DMS53 treated with DMSO at 0.1 percent for 48 hours (cell line): ENCODE results near the gene ATG16L2.

Experiments used
- DNase-seq: peaks from one replicate; lab custom pipeline; 2025; ENCODE audit not compliant: unreplicated experiment; lab: John Stamatoyannopoulos, UW

Gene ATG16L2, protein sequence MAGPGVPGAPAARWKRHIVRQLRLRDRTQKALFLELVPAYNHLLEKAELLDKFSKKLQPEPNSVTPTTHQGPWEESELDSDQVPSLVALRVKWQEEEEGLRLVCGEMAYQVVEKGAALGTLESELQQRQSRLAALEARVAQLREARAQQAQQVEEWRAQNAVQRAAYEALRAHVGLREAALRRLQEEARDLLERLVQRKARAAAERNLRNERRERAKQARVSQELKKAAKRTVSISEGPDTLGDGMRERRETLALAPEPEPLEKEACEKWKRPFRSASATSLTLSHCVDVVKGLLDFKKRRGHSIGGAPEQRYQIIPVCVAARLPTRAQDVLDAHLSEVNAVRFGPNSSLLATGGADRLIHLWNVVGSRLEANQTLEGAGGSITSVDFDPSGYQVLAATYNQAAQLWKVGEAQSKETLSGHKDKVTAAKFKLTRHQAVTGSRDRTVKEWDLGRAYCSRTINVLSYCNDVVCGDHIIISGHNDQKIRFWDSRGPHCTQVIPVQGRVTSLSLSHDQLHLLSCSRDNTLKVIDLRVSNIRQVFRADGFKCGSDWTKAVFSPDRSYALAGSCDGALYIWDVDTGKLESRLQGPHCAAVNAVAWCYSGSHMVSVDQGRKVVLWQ

DNA sequence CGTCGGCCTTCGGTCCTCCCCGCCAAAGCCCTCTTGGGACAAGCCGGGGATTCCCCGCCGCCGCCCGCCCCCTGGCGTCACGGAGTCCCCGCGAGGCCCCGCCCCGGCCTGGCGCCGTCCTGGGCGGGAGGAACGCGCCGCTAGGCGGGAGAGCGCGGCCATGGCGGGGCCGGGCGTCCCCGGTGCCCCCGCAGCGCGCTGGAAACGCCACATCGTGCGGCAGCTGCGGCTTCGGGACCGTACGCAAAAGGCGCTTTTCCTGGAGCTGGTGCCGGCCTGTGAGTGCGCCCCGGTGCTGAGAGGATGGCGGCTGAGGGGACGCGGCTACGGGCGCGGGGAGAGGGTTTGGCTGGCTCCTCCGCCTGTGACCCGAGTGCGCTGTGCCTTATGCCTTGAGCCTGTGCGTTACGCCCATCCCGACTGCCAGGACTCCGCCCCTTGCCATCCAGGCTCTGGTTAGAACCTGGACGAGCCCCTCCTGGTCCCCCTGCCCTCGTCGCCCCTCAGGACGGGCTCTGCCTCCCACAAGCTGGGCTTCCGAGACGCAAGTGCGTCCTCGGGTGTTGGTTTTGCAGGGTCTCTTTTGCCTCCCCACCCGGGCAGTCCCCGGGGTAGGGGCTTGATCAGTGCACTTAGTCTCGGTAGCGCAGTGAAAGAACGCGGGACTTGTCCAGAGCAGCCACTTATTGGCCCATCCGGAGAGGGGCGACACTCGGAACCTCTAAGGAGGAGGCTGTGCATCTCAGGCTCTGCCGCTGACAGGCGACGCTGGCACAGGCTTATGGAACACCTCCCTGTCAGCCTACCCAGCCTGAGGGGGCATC is at the start of gene ATG16L2:
Gene ATG16L2 (plus strand): TSS at position 126 of the 824 bp plus-strand sequence. CDS start 35 bp downstream, at position 161.
- DNase-seq: peak; percentile 96

DNA sequence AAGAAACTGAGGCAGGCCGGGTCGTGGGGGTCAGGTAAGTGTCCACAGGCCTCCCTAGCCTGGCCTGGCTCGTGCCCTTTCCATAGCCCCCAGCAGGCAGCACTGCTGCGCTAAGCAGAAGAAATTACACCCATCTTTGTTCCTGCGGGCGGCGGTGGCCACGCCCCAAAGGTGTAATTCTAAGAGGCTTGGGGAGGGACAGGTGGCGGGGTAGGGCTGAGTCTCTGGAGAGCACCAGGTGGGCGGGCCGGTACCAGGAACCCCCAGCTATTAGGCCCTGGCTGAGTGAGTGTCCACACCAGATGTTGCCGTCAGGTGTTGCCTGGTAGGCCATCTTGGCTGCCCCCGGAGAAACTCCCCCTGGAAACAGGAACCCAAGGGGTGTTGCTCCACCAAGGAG is 49.7 kb upstream of the ATG16L2 start:
- peak; percentile 68 for DNase-seq

DNA sequence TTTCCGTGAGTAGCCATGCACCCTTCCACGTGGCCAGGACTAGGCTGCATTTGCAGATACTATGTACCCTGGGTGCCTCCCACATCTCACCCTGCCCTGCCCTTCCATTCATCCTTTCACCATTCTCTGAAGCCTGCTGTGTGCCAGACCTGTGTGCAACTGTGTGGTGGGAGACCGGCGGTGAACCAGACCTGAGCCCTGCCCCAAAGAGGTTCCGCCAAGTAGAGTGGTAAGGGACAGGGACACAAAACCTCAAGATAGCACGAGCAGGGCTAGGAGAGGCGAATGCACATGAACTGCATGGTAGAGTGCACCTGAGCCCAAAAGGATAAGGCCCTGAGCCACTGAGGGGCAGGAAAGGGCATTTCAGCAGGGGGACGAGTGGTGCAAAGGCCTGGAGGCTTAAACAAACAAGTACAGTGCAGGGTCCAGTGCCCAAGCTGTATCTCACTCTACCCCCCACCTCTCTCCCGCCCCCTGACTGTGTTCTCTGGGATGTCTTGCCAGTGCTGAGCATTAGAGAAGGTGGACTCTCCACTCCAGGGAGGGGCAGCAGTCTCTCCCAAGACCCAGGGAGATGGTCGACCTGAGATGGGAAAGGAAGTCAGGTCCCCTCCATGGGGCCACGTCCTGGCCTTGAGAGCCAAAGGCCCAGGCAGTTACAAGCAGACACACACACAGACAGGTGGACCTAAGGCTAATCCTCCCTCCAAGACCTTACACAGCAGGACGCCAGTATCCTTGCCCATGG is 47.9 kb upstream of the ATG16L2 start:
- DNase-seq: no peak

DNA sequence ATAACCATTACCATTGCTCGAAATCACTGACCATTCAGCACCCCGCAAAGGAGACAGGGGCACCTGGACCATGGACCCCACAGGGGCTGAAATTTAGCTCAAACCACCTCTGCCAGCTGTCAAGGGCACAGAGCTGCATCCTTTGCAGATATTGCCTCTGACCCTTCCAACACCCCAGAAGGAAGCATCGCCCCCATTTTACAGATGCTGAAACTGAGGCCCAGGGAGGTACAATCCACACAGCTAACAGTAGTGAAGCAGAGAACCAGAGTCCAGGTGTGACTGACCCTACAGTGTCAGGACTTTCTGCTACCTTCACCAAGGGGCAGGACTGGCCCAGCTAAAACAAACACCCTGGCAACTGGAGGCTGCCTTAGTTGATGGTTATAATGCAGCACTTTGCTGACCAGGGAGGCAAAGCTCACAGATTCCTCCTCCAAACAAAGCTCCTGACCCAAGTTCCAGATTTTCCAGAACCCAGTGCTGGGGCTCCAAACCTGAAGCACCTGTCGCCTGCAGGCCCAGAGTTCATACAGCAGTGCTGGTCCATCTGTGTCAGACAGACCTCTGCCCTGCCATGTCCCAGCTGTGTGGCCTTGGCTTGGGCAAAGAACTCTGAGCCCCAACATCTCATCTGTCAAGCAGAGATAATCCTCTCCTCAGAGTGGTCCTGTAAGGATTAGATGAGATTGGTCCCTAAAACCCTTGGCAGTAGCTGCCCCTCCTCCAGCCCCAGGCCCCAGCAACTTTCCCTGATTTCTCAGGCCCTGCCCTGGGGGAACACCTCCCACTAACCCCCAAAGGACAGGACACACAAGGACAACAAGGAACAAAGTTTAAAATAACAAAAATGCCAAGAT is 46.8 kb upstream of the ATG16L2 start:
- DNase-seq: no peak

- DNase-seq: no peak
These were observed 45.6 kb upstream of the ATG16L2 start for GRCh38 chr11:72768581-72768980.

DNA sequence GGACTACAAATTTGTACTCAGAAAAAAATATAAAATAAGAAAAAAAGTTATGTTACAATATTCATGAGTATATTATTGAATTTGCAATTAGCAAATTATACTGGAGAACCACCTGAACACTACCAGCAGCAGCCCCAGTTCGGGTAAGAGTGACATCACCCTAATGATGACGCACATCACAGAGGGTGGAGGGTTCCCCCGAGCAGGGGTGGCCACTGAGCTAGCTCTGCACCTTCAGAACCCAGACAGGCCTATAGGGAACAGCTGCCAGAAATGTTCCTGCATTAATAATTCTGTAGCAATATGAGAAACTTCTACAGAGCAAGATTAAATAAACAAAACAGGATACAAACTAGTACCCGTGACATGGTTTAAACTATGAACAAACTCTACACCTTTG is 44.5 kb upstream of the ATG16L2 start:
- DNase-seq: no peak

DNA sequence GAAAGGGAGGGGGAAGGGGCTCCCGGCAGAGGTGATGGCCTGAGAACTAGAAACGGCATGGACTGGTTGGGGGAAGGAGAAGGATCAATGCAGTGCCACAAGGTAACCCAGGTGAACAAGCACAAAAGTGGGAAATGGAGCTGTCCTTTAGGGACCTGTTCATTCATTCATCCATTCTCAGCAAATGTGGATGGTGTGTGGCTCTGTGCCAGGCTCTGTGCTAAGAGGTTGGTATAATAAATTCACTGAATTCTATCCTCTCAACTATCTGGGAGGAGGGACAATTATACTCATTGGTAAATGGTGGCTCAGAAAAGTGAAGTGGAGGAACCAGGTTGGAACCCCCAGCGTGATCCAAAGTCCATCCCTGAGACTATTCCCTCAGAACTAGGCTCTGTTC is 43.4 kb upstream of the ATG16L2 start:
- no peak for DNase-seq

DNA sequence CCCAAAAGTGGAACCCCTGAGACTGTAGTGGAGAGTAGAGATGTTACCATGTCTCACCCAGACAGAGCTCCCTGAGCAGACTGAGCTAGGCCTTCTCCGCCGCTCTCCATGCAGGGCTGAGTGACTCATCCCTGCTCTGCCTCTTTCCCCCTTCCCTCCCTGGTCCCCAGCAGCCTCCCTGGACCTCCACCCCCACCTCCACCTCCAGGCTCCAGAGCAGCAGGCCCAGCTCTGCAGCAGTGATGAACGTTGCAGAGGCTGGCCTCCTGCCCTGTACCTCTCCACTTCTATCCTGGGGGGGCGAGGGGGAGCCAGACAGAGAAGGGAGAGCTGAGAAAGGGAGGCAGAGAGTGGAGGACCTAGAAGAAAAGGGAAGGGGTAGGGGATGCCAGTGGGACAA is 42.7 kb upstream of the ATG16L2 start:
- no peak for DNase-seq

GRCh38 chr11:72772059-72772458 is 42.2 kb upstream of the ATG16L2 start:
- DNase-seq: no peak

DNA sequence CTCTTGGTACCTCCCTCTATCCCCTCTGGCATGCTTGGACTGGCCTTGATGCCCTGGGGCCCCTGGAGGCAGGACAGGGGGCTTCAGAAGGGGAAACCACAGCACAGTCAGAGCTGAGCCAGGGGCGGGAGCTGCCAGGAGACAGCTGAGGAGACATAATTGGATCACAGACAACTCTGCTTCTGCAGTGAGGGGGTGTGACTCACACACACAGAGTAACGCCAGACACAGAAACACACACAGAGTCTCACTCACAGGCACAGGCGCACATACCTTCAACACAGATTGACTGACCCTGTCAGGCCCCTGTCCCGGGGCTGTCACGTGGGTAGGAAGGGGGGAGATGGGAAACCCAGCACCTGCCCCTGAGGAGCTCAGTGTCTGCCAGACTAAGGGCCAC is 40.9 kb upstream of the ATG16L2 start:
- no peak for DNase-seq

DNA sequence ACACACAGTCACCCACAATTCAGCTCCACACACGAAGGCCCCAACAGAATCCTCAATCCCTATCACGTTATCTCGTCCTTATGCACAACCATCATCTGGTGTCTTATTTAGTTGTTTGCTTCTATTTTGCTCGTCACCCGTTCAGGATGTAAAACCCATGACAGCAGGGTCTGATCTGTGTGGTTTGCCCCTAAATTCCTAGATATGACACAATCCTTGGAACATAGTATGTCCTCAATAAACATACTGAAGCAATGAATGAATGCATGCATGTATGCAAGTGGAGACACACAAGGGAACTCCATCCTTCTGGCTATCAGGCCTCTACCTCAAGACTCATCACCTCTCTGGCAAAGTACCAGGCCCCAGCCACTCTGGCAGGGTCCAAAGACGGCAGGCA is 40.5 kb upstream of the ATG16L2 start:
- no peak for DNase-seq

DNA sequence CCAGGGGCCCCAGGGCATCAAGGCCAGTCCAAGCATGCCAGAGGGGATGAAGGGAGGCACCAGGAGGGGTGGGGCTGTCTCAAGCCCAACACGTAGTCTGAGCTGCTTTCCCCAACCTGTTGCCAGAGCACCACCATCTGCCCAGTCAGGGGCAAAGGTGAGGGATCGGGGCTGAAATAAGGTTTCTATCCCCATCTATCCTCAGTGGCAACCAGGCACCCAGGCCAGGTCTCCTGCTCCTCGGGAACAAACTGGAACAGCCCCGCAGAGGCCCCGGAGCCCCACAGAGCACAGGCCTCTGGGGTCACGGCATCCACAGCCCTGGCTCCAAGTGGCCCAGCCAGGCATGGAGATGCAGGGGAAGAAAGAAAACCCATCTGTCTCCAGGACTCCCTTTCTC is 39.7 kb upstream of the ATG16L2 start:
- no peak for DNase-seq

GRCh38 chr11:72775288-72776110 is 38.7 kb upstream of the ATG16L2 start:
- DNase-seq: no peak

GRCh38 chr11:72776117-72776843 is 37.9 kb upstream of the ATG16L2 start:
- DNase-seq: no peak

DNA sequence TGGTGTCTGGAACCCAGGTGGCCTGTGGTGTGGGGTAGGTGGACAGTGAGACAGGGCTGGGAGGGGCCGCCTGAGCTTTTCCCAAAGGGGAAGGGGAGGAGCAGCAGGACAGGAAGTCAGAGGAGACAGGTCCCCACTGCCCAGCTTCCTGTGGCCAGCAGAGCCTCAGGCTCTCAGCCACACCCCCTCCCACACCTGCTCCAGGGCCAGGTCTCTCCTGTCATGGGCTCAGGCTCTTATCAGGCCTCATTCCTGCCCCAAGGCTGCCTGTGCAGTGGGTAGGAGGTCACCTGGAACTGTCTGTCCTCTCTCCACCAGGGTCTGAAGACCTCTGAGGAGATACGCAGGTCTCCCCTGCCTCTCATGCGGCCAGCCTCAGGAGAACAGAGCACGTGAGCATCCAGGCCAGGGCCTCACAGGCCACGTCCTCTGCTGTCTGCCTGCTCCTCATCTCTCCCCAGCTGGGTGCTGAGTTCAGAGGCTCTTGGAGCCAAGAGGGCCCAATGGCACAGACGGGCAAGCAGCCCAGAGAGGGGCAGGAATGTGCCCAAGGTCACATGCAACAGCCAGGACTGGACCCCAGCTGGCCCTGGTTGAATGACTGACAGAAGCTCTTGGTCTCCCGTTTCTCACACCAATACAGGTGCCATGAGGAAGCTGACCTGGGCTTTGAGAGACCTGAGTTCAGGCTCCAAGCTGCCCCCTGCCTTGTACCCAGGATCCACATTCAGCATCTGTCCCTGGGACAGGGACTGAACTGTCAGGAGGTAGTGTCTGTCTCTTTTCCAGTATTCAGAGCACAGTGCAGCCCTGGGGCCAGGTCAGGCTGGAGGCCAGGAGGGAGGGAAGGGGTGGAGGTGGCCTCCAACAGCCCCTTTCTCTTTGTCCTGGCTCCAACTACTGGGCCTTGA is 37.1 kb upstream of the ATG16L2 start:
- DNase-seq: peak; percentile 75

- DNase-seq: peak; percentile 66
These were observed 36.4 kb upstream of the ATG16L2 start for GRCh38 chr11:72777755-72778278.
